OCI-LY3 (cell line): Measurements from ENCODE around the gene ABLIM3.

Experiments used
- EZH2phosphoT487 ChIP-seq: fragments of 200-600 bp; shearing (Covaris generic); IDR thresholded peaks from 2 replicates; pipeline ENCODE4 v1.6.1; 2018; ENCODE audit warnings: antibody characterized with exemption, mixed run types, low read depth
- TF ChIP-seq, protein P1 (sequence below): fragments of 200-600, 300-600 bp; sonication (generic); IDR thresholded peaks from 2 replicates; pipeline ENCODE4 v1.5.1; 2014; ENCODE audit warnings: antibody characterized with exemption, low read length, low read depth

DNA sequence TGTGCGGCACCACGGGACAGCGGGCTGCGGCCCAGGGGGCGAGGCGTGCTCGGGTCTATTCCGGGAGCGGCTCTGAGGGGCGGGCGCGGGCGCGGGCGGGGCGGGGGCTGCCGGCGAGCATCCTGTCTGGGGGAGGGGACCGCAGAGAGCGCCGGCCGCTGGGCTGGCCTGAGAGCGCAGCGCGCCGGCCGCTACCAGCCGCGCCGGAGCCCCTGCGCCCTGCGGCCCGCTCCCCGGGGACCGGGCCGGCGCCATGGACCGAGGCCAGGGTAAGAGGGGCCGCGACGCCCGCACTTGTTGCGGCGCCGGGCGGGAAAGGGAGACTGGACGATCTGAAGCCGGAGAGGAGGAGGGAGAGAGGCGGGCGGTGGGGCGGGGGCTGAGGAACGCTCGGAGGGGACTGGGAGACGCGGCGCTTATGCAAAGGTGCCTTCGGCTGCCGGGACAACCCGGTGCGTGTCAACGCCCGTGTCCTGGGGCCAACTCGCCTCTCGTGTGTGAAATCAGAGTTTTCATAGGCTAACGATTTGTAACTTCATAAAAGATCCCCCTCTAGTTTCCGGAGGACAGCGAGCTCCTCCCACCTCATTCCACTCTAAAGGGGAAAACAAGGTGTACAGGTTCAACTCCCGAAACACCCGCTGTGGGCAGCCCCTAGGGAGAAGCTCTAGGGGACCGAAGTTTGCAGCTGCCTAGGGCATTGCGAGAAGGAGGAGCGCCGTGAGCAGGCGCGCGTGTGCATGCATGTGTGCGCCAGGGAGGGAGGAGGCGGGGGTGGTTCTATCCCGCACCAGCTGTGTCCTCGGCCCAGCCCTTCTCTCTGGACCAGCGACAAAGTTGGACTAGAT is 130.6 kb downstream of the ABLIM3 start, which contains the start of gene AFAP1L1:
- TF ChIP-seq, protein P1, sequence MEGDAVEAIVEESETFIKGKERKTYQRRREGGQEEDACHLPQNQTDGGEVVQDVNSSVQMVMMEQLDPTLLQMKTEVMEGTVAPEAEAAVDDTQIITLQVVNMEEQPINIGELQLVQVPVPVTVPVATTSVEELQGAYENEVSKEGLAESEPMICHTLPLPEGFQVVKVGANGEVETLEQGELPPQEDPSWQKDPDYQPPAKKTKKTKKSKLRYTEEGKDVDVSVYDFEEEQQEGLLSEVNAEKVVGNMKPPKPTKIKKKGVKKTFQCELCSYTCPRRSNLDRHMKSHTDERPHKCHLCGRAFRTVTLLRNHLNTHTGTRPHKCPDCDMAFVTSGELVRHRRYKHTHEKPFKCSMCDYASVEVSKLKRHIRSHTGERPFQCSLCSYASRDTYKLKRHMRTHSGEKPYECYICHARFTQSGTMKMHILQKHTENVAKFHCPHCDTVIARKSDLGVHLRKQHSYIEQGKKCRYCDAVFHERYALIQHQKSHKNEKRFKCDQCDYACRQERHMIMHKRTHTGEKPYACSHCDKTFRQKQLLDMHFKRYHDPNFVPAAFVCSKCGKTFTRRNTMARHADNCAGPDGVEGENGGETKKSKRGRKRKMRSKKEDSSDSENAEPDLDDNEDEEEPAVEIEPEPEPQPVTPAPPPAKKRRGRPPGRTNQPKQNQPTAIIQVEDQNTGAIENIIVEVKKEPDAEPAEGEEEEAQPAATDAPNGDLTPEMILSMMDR, result no peak
- TF ChIP-seq EZH2phosphoT487, result no peak
